ENCODE data around the gene MTUS2. TPM values are rescaled to one million over a fixed set of nuclear protein-coding genes. Genes with fewer than 3 reads are reported as not detected.

The MTUS2 gene
- total and polyA plus RNA-seq, 2 of the 8 experiments (the other 6 are each of a cell fraction or from before 2014, with no cell fraction given) = 0.18 to 0.80 TPM

DNA sequence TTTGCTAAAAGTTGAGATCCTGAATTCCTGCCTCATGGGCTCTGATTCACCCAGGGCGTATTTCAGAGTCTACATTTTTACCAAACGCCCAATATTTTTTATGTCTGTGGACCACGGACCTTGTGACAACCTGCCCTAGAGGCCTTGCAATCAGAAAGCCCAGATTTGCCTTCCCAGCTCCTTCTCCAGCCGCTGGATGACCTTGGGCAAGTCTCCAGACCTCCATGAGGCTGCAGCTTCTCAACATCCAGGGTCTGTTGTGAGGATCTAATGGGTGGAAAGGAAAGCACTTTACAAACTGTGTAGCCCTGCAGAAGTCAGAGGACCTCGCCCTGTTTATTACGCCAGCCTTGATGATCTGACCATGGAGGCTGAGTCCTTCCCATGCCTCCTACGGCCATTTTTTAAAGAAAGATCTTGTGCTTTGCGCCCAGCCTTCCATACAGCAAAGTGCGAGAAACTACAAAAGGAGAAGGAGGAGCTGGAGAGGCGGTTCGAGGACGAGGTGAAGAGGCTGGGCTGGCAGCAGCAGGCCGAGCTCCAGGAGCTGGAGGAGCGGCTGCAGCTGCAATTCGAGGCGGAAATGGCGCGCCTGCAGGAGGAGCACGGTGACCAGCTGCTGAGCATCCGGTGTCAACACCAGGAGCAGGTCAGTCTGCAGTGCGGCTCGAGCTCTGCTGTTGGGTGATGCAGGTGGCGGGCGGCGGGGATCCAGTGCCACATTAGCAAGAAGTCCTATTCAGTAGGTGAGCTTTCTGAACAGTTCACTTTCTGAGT is 659.8 kb downstream of the MTUS2 start:
- no peaks in the 10 kb centered on the region for H3K9me3 ChIP-seq (ENCODE audit: insufficient read depth in 2 of 2, low read depth in 1 of 2, low read length in 1 of 2)
- H3K14ac ChIP-seq (ENCODE audit: insufficient read length) = no peak overlapping the region
- no peak overlapping the region for H4K91ac ChIP-seq (replicated peaks; ENCODE audit: insufficient read length, low read length)
- H3K4me1 ChIP-seq (replicated peaks in 1 of 4; ENCODE audit: control insufficient read depth in 3 of 4, insufficient read depth in 4 of 4, low read length in 3 of 4) = peaks cover 2 to 4% (median 3%) of the 10 kb centered on the region in 4 experiments; a peak in 5 of 7 replicates
- CTCF ChIA-PET (ENCODE audit: partially characterized antibody) = interaction anchor here (0.6 to 3.5 kb wide), 11 partner anchors 7 to 673 kb away, joined by 3 to 25 read pairs (median 4); no protein-coding TSS in a partner anchor
- no peaks in the 10 kb centered on the region for H3K27me3 ChIP-seq (replicated peaks in 1 of 4; ENCODE audit: control insufficient read depth in 3 of 4, extremely low read depth in 1 of 4, insufficient read depth in 3 of 4, low read length in 3 of 4)
- no peak overlapping the region for H3K4ac ChIP-seq (replicated peaks; ENCODE audit: insufficient read length, low read depth, low read length)
- no peak overlapping the region for H3K27ac ChIP-seq (ENCODE audit: low read depth, low read length)
- no peaks in the 10 kb centered on the region for H4K20me1 ChIP-seq (replicated peaks in 1 of 2; ENCODE audit: control insufficient read depth in 1 of 2, insufficient read depth in 2 of 2, low read length in 2 of 2)
- H3K4me3 ChIP-seq (ENCODE audit: extremely low read depth in 1 of 4, insufficient read depth in 2 of 4, low read depth in 3 of 4, low read length in 4 of 4) = no peak overlapping the region
- no peak for FAIRE-seq
- H2AK5ac ChIP-seq (ENCODE audit: low read depth, low read length) = no peak overlapping the region
- no peak overlapping the region for H2BK12ac ChIP-seq (ENCODE audit: low read depth, low read length)
- no peak overlapping the region for H2BK120ac ChIP-seq (replicated peaks; ENCODE audit: low read depth, low read length)
- H3K79me2 ChIP-seq (ENCODE audit: control insufficient read depth in 1 of 2, insufficient read depth in 2 of 2, low read length in 2 of 2) = no peaks in the 10 kb centered on the region
- H3K23ac ChIP-seq (ENCODE audit: insufficient read length) = no peak overlapping the region
- TF ChIP-seq GABPA (IDR thresholded peaks at IDR 0.05; ENCODE audit: borderline replicate concordance, insufficient read depth, low read length) (no peak), CBX5 (IDR thresholded peaks at IDR 0.05; ENCODE audit: low read depth, low read length) (no peak), SIRT6 (IDR thresholded peaks at IDR 0.05; ENCODE audit: low read length) (no peak)
- no peak overlapping the region for H2AFZ ChIP-seq (ENCODE audit: low read length)
- no peak for DNase-seq (ENCODE audit: low read depth in 1 of 2, low spot score in 2 of 2)
- H3K79me1 ChIP-seq (ENCODE audit: low read depth, low read length) = no peaks in the 10 kb centered on the region
- POLR2A ChIA-PET (ENCODE audit: partially characterized antibody) = no interaction called here
- no peak overlapping the region for H2BK20ac ChIP-seq (ENCODE audit: low read length)
- no peaks in the 10 kb centered on the region for H3K36me3 ChIP-seq (ENCODE audit: control insufficient read depth in 2 of 4, insufficient read depth in 4 of 4, low read length in 3 of 4)
- no peak overlapping the region for H3K56ac ChIP-seq (replicated peaks; ENCODE audit: insufficient read length, low read depth, low read length)
- H3K4me2 ChIP-seq (ENCODE audit: insufficient read depth in 1 of 2, low read depth in 2 of 2, low read length in 2 of 2) = no peak overlapping the region
- H3K23me2 ChIP-seq (ENCODE audit: low read depth, low read length) = no peaks in the 10 kb centered on the region
- H4K8ac ChIP-seq (ENCODE audit: extremely low read depth, insufficient read depth, low read length) = no peak overlapping the region
- no peak overlapping the region for H3K9ac ChIP-seq (replicated peaks in 1 of 4; ENCODE audit: extremely low read depth in 1 of 4, low read depth in 3 of 4, low read length in 3 of 4)
- H2BK15ac ChIP-seq (ENCODE audit: low read length) = no peak overlapping the region
- H3K18ac ChIP-seq (ENCODE audit: extremely low read depth, low read length) = no peak overlapping the region
- no peak overlapping the region for H2BK5ac ChIP-seq (ENCODE audit: low read depth, low read length)
- 91% methylated on average over 23 of the region's 25 CpGs; no CpG with 5 or more reads in 1 of the 2 experiments for WGBS, 2 experiments (ENCODE audit: extremely low coverage in 1 of 2, insufficient coverage in 1 of 2, insufficient read length in 1 of 2, insufficient replicate concordance in 2 of 2, low coverage in 1 of 2, low lambda C conversion rate in 2 of 2, missing lambda C conversion rate in 1 of 2)
- no peak overlapping the region for H4K5ac ChIP-seq (ENCODE audit: insufficient read length, low read depth, low read length)
